T-helper 1 cell treated with Interleukin-12 subunit alpha and Interleukin-12 subunit beta and Interleukin-4 antibody, amounts not matched to agents 30 μg/mL and 1 μg/mL, for 36 hours (primary cell): ENCODE data around the gene INTS3.

Experiments
- H3K27ac Mint-ChIP-seq: one replicate; pipeline ENCODE4 v1.8.0; 2021; ENCODE audit warnings: mild to moderate bottlenecking, mixed read lengths
- H3K27me3 Mint-ChIP-seq: one replicate; pipeline ENCODE4 v1.8.0; 2021; ENCODE audit warnings: low read depth, mixed read lengths
- H3K36me3 Mint-ChIP-seq: one replicate; pipeline ENCODE4 v1.8.0; 2021; ENCODE audit warnings: low read depth, mixed read lengths
- H3K4me1 Mint-ChIP-seq: one replicate; pipeline ENCODE4 v1.8.0; 2021; ENCODE audit warnings: low read depth, mixed read lengths
- H3K4me3 Mint-ChIP-seq: one replicate; pipeline ENCODE4 v1.8.0; 2021; ENCODE audit warnings: mild to moderate bottlenecking, moderate library complexity, mixed read lengths
- H3K9me3 Mint-ChIP-seq: one replicate; pipeline ENCODE4 v1.8.0; 2021; ENCODE audit warnings: mixed read lengths

Gene INTS3

DNA sequence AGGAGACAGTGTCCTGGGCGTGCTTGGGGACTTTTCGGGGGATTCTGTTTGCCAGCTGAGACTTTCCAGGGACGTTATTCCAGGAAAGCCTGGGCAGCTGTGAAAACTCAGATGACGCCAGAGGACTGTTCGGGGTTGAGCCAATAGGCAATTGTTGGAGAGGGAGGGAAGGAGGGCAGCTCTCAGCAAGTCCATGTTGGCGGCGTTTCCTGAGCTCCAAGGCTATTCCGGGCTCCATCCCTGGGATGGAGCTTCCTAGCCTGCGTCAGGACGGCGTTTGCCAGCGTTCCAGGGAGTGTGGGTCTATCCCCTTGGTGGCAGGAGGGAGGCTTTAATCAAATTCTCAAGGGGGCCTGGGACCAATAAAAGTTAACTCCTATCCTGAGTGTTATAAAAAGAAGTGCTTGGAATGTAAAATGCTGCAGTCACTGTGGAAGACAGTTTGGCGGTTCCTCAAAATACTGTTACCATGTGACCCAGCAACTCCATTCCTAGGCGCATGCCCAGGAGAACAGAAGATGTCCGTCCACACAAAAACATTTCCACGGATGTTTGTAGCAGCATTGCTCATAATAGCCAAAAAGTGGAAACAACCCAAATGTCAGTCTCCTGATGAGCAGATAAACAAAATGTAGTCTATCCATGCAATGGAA, 62.6 kb downstream of the INTS3 start:
- no peaks in the 10 kb centered on the region for H3K9me3 Mint-ChIP-seq
- H3K27me3 Mint-ChIP-seq: peaks cover 13% of the 10 kb centered on the region
- peak overlapping the region; percentile 78 for H3K27ac Mint-ChIP-seq
- no peaks in the 10 kb centered on the region for H3K36me3 Mint-ChIP-seq
- H3K4me3 Mint-ChIP-seq: peak overlapping the region; percentile 47
- H3K4me1 Mint-ChIP-seq: peaks cover 26% of the 10 kb centered on the region

- Mint-ChIP-seq H3K27ac (peak overlapping the region; percentile 78), H3K9me3 (no peaks in the 10 kb centered on the region), H3K36me3 (no peaks in the 10 kb centered on the region), H3K4me1 (peaks cover 26% of the 10 kb centered on the region), H3K27me3 (peaks cover 13% of the 10 kb centered on the region), H3K4me3 (peak overlapping the region; percentile 47)
Measured at GRCh38 chr1:153790966-153791647, 63.3 kb downstream of the INTS3 start.

GRCh38 chr1:153791648-153792253, 63.9 kb downstream of the INTS3 start:
- Mint-ChIP-seq H3K4me3 (no peak overlapping the region), H3K27me3 (peaks cover 13% of the 10 kb centered on the region), H3K4me1 (peaks cover 30% of the 10 kb centered on the region), H3K9me3 (no peaks in the 10 kb centered on the region), H3K36me3 (no peaks in the 10 kb centered on the region), H3K27ac (peak overlapping the region; percentile 78)

GRCh38 chr1:153792631-153793041, 64.8 kb downstream of the INTS3 start:
- Mint-ChIP-seq H3K9me3 (no peaks in the 10 kb centered on the region), H3K27me3 (peaks cover 10% of the 10 kb centered on the region), H3K36me3 (no peaks in the 10 kb centered on the region), H3K4me1 (peaks cover 34% of the 10 kb centered on the region), H3K27ac (no peak overlapping the region), H3K4me3 (no peak overlapping the region)

DNA sequence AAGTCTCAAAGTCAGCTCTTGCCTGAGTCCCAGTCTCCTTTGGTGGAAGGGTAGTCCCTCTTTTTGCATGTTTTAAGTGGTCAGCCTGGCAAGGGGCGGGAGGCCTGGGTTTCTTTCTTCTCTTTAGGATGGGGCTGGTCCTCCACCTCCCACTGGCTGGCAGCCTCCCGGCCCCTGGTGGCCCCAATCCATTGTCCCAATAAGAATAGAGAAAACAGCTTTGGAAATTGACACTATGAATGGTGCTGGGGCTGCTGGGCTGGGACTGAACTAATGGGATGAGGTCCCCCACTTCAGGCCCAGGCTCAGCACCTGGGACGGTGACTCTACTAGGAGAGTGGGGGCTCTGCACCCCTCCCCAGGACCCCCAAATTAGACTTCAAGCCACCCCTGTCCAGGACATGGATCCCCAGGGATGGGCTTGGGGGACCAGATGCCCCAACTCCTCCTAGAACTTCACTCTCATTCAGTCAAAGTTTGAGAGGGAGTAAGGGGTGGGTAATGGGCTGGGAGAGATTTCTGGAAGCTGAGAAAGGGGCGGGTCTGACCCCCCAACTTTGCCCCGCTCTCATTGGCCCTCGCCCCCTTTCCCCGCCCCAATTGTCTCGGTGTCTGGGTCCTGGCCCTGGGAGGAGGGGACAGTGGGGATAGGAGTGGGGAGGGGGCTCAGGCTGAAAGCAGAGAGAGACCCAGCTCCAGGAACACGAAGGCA, 65.6 kb downstream of the INTS3 start:
- Mint-ChIP-seq H3K9me3 (no peaks in the 10 kb centered on the region), H3K27ac (no peak overlapping the region), H3K36me3 (no peaks in the 10 kb centered on the region), H3K4me1 (peaks cover 34% of the 10 kb centered on the region), H3K4me3 (no peak overlapping the region), H3K27me3 (peaks cover 2% of the 10 kb centered on the region)

DNA sequence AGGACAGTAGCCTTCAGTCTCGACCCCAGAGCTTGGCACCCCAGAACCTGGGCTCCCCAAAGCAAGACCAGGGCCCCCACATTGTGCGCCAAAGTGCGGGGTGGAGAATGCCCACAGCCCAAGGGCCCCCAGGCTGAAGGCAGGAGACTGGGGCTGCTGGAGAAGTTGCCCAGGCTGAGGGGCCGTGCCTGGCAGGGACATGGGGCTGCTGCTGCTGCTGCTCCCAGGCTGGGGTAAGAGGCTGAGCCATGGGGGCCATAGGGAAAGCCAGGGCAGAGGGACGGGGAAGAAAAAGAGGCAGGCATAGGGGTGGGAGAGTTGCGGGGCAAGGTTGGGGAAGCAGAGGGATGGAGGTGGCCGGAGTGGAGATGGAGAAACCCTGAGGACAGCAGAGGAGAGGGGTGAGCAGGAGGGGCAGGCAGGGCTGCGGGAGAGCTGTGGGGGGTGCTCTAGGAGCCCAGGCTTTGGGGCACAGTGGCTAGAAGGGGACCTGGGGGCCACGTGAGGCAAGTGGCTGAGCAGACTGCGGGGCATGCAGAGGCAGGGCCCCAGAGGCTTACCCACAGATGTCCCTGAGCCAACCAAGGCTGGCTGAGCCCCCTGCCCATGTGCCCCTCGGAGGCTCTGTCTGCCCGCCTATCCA, 66.2 kb downstream of the INTS3 start:
- no peaks in the 10 kb centered on the region for H3K27me3 Mint-ChIP-seq
- H3K4me3 Mint-ChIP-seq: no peak overlapping the region
- no peaks in the 10 kb centered on the region for H3K9me3 Mint-ChIP-seq
- H3K27ac Mint-ChIP-seq: no peak overlapping the region
- H3K4me1 Mint-ChIP-seq: peaks cover 30% of the 10 kb centered on the region
- no peaks in the 10 kb centered on the region for H3K36me3 Mint-ChIP-seq

DNA sequence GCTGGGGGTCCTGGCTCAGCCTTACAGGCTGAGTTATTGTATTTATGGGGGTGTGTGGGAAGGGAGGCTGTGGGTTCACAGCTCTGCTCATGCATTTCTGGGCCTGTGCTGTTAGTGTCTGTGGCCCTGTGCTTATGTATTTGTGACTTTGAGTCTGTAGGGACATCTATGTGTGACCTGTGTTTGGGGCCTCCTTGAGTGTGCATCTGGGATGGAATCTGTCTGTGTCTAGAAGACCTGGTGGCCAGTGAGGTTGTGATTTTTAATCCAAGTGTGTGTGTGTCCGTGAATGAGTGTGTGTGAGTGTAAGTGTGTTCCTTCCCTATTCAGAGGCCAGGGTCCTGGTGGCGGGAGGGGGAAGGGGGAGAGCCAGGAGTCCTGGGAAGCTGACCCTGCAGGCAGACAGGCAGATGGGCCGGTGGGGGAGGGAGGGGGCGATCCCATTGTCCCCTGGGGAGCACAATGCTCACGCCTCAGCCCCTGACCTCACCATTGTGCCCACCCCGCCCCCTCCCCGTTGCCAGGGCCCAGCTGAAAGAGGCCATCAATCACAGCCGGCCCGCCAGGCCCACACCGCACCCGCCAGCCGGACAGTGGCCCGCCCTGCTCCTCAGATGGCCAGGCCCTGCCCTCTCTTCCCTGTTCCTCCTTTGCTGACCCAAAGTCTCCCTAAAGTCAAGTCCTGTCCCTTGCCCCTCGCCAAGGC, 66.9 kb downstream of the INTS3 start:
- H3K9me3 Mint-ChIP-seq: no peaks in the 10 kb centered on the region
- H3K36me3 Mint-ChIP-seq: no peaks in the 10 kb centered on the region
- peak overlapping the region; percentile 41 for H3K27ac Mint-ChIP-seq
- peaks cover 29% of the 10 kb centered on the region for H3K4me1 Mint-ChIP-seq
- H3K4me3 Mint-ChIP-seq: no peak overlapping the region
- H3K27me3 Mint-ChIP-seq: no peaks in the 10 kb centered on the region

DNA sequence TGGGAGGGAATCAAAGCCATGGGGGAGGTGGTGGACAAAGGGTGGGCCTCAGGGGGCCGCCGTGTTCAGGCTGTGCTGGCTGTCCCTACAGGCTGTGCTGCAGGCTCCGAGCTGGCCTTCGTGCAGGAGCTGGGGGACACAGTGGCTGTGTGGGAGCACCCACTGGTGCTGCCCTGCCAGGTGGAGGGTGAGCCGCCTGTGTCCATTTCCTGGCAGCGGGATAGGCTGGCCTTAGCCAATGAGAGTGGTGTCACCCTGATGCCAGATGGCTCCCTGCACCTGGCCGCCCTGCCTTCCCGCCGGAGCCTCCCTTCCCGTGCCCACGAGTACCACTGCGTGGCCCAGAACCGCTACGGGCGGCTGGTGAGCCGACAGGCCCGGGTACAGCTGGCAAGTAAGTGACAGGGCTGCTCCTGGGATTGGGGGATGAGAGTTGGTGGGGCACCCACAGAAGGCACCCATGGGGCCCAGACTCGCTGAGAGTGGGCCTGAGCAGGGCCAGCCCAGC, 67.5 kb downstream of the INTS3 start:
- Mint-ChIP-seq H3K36me3 (no peaks in the 10 kb centered on the region), H3K4me3 (no peak overlapping the region), H3K9me3 (no peaks in the 10 kb centered on the region), H3K4me1 (peaks cover 23% of the 10 kb centered on the region), H3K27ac (no peak overlapping the region), H3K27me3 (no peaks in the 10 kb centered on the region)

DNA sequence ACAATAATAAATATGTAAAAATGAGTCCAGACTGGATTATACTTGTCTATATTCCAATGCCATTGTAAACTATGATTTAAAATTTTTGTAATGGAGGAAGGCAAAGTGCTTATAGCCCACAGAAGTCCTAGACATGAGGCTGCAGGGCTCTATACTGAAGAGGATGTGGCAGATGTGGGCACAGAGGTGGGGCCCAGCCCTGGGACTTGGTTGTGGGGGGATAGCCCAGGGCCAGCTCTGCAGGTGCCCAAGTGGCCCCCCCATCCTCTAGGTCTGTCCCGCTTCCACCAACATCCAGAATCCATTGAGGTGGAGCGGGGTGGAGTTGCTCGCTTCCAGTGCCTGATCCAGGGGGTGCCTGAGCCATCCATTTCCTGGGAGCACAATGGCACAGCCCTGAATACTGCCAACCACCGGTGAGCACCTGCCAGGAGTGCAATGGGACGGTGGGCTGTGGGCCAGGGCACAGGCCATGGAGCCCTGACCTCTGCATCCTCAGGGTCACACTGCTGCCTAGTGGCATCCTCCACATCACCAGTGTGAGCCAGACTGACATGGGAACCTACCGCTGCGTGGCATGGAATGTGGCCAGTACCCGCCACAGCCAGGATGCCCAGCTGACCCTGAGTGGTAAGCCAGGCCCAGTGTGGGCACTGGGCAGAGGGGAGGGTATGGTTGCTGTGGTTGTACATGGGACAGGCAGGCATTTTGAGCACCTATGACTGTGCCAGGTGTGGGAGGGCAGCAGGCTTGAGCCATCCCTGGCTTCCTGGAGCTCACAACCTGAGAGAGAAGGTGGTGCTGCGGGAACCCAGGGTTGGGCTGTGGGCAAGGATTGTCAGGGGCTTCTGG, 68.3 kb downstream of the INTS3 start:
- H3K27ac Mint-ChIP-seq: peak overlapping the region; percentile 49
- no peaks in the 10 kb centered on the region for H3K9me3 Mint-ChIP-seq
- no peak overlapping the region for H3K4me3 Mint-ChIP-seq

DNA sequence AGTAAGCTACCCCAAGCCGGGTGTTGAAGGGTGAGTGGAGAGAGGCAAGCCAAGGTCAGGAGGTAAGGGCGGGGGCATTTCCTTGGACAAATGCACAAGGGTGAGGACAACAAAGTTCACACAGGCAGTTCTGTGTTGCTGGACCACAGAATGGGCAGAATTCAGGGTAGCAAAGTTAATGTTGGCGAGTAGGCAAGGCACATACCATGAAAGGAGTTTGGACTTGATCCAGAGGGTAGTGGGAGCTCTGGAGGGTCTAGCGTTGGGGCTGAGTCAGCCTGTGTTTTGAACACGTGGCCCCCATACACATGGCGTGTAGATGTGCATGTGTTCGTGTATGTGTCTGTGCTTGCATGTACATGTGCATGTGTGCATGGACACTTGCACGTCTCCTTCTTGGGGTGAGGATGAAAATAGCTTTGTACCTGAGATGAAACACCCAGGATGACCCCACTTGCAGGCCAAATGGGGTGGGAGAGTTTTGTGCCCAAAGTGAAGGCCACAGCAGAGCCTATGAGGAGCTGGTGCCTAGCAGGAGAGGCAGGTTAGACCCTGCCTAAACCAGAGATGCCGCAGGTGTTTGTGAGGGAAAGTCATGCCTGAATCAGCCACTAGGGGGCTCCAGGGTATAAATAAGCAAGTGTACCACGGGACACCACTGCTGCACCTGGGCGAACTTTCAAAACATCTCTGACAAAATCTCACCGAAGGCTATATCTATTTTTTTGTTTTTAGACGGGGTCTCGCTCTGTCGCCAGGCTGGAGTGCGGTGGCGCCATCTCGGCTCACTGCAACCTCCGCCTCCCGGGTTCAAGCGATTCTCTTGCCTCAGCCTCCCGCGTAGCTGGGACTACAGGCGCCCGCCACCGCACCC, 69.2 kb downstream of the INTS3 start:
- Mint-ChIP-seq H3K36me3 (no peaks in the 10 kb centered on the region), H3K4me3 (no peak overlapping the region), H3K4me1 (peaks cover 11% of the 10 kb centered on the region), H3K9me3 (no peaks in the 10 kb centered on the region), H3K27me3 (no peaks in the 10 kb centered on the region), H3K27ac (peak overlapping the region; percentile 49)

More for the DNA sequence above, 68.3 kb downstream of the INTS3 start:
- no peaks in the 10 kb centered on the region for H3K27me3 Mint-ChIP-seq
- H3K36me3 Mint-ChIP-seq: no peaks in the 10 kb centered on the region
- peaks cover 15% of the 10 kb centered on the region for H3K4me1 Mint-ChIP-seq

- H3K36me3 Mint-ChIP-seq: peaks cover under 1% of the 10 kb centered on the region
- H3K27ac Mint-ChIP-seq: peak overlapping the region; percentile 28
- peaks cover 11% of the 10 kb centered on the region for H3K4me1 Mint-ChIP-seq
- H3K27me3 Mint-ChIP-seq: no peaks in the 10 kb centered on the region
- no peak overlapping the region for H3K4me3 Mint-ChIP-seq
- H3K9me3 Mint-ChIP-seq: no peaks in the 10 kb centered on the region
Measured at GRCh38 chr1:153798468-153798780, 70.6 kb downstream of the INTS3 start.

DNA sequence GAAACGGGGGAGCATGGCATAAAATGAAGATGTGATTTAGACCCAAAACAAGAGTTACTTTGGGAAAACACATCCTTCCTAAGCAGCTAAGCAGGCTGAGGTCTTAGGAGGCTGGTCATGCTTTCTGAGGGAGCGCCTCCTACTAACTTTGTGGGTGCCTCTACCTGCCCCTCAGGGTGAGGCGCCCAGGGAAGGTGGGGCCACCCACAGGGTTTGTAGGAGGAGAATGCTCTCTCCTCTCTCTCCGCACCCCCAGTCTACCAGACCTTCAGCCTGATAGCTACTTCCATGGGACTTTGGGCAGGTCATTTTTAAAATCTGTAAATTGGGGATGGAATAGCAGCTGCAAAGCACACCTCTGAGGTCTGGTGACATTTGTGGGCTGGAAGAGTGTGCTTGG, 71.2 kb downstream of the INTS3 start:
- no peaks in the 10 kb centered on the region for H3K27me3 Mint-ChIP-seq
- no peaks in the 10 kb centered on the region for H3K9me3 Mint-ChIP-seq
- H3K4me3 Mint-ChIP-seq: no peak overlapping the region
- H3K4me1 Mint-ChIP-seq: peaks cover 15% of the 10 kb centered on the region
- H3K27ac Mint-ChIP-seq: no peak overlapping the region
- peaks cover 6% of the 10 kb centered on the region for H3K36me3 Mint-ChIP-seq
